ENCODE measurements around the gene KIAA2012. TPM values are rescaled to one million over a fixed set of nuclear protein-coding genes. Genes with fewer than 3 reads are reported as not detected.
A peak's percentile ranks its signal among the peaks of the same experiment; 100 is the strongest.

The KIAA2012 gene
- polyA plus RNA-seq, 6 donors from 2014 or later, result not detected

DNA sequence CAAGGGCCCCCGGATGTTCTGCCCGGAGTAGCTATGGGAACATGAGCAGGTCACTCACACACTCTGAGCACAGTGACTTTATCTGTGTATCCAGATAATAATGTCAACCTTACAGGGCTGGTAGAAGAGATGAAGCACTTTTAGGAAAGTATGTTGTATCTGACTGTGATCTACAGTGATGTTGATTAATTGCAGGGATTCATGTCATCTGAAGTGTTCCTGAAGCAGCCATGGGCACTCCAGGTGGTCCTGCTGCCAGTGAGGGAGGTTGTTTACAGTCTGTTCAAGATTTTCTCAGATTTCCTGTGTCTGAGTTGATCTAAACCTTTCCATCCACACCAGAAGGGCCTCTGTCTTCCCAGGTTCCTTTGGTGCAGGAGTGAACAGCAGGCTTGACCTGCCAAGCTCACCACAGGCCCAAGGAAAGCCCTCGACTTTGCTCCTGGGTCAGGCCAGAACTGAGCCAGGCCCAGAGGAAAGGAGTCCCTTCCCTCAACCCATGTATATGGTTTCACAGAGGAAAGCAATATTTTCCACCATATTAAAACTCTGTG is 28.0 kb downstream of the KIAA2012 start:
- H3K4me3 Mint-ChIP-seq, result no peak overlapping the region
- no peak for ATAC-seq (ENCODE audit: low read depth in 2 of 2)
- no peak for DNase-seq
- peaks cover 0 to 10% (median 2%) of the 10 kb centered on the region in 3 donors for H3K4me1 Mint-ChIP-seq
- peaks cover 0 to 2% (median 0%) of the 10 kb centered on the region in 7 donors for H3K9me3 Mint-ChIP-seq
- H3K27ac Mint-ChIP-seq, result peak overlapping the region in 1 of 6 donors; percentile 81
- peaks cover 4 to 21% (median 20%) of the 10 kb centered on the region in 3 donors for H3K27me3 Mint-ChIP-seq
- peaks cover 0 to 4% of the 10 kb centered on the region in 2 donors for H3K36me3 Mint-ChIP-seq

DNA sequence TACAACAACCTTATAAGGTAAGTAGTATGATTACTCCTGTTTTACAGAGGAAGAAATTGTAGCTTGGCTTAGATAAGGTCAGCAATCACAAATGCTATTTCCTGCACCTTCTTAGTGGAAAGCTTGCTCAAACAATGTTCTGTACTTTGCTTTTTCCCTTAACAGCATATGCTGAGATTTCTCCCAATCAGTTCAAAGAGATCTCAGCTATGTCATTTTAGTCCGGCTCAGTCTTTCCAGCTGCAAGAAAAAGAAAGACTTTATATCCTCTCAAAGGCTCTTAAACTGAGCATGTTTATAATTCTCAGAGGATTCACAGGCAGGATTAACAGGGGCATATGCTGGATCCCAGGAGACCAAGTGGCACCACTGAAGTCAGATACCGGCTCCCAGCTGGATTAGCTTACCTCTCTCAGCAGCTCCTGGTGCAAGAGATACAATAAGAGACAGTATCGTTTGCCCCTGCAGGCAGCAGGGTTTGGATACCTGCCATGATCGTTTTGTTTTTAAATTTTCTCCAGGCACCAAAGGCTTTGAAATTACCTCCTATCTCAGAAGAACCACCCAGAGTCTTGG is 29.5 kb downstream of the KIAA2012 start:
- no peak for ATAC-seq (ENCODE audit: low read depth in 2 of 2)
- no peak overlapping the region for H3K27ac Mint-ChIP-seq
- peaks cover 0 to 2% (median 0%) of the 10 kb centered on the region in 7 donors for H3K9me3 Mint-ChIP-seq
- DNase-seq, result no peak
- H3K4me3 Mint-ChIP-seq, result no peak overlapping the region
- peaks cover 4 to 21% (median 20%) of the 10 kb centered on the region in 3 donors for H3K27me3 Mint-ChIP-seq
- no peaks in the 10 kb centered on the region for H3K36me3 Mint-ChIP-seq
- H3K4me1 Mint-ChIP-seq, result peaks cover 0 to 6% (median 2%) of the 10 kb centered on the region in 3 donors

DNA sequence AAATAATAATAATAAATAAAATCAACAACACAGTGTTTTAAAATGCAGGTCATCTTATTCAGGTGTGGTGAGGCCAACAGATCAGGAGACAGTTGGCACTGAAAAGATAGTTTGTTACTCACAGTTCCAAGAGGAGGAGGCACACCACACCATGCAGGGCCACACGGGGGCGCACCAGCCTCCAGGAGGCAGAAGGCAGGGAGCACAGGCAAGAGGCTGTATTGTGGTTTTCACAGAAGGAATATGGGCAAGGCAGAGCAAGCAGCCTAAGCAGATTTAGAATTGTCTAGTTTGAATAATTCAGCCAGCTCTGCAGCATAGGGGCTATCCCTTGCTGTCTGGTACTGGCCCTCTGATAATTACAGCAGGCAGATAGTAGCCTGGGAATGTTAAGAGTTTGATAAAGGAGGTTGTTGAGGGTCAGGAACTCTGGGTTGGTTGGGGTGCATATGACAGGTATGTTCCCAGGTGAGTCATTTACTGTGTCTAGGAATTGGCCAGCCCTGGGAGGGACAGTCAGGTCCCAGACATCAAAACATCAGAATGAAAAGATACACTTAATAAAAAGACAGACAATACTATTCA is 31.3 kb downstream of the KIAA2012 start:
- DNase-seq, result no peak
- Mint-ChIP-seq H3K9me3 (peaks cover 0 to 2% (median 0%) of the 10 kb centered on the region in 7 donors), H3K4me3 (no peak overlapping the region), H3K27me3 (peaks cover 4 to 25% (median 22%) of the 10 kb centered on the region in 3 donors), H3K27ac (peak overlapping the region in 1 of 6 donors; percentile 63), H3K36me3 (no peaks in the 10 kb centered on the region), H3K4me1 (peaks cover 0 to 6% (median 2%) of the 10 kb centered on the region in 3 donors)
- no peak for ATAC-seq (ENCODE audit: low read depth in 2 of 2)

DNA sequence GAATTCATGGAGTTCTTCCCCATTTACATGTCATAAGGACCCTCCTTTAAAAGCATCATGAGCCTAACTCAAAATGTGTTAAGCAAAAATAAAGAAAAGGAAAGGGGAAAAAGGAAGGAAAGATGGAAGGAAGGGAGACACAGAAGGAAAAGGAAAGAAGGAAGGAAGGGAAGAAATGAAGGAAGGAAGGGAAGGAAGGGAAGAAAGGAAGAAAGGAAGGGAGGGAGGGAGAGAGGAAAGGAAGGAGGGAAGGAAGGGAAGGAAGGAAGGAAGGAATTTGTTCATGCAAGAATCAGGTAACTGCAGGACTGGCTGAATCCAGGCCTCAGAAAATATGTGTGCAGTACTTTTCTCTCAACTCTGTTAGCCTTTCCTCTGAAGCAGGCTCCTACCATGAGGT is 32.0 kb downstream of the KIAA2012 start:
- no peak overlapping the region for H3K4me3 Mint-ChIP-seq
- no peak for ATAC-seq (ENCODE audit: low read depth in 2 of 2)
- peaks cover 0 to 4% (median 2%) of the 10 kb centered on the region in 3 donors for H3K4me1 Mint-ChIP-seq
- H3K36me3 Mint-ChIP-seq, result no peaks in the 10 kb centered on the region
- peaks cover 0 to 2% (median 0%) of the 10 kb centered on the region in 7 donors for H3K9me3 Mint-ChIP-seq
- no peak overlapping the region for H3K27ac Mint-ChIP-seq
- DNase-seq, result no peak
- H3K27me3 Mint-ChIP-seq, result peaks cover 4 to 30% (median 28%) of the 10 kb centered on the region in 3 donors

DNA sequence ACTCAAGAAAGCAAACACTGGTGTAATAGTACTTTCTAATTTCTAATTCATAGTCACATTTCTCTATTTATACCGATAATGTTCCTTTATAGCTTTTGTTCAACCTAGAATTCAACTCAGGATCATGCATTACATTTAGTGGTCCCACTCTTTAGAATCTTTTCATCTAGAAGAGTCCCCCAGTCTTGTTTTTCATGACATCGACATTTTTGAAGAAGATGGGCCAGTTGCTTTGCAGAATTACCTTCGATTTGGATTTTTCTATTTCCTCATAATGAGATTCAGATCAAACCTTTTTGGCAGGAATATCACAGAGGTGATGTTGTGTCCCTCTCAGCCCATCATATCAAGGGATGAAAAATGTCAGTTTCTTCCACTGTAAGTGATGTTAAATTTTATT is 35.3 kb downstream of the KIAA2012 start:
- no peaks in the 10 kb centered on the region for H3K36me3 Mint-ChIP-seq
- no peak overlapping the region for H3K27ac Mint-ChIP-seq
- no peak for ATAC-seq (ENCODE audit: low read depth in 2 of 2)
- H3K9me3 Mint-ChIP-seq, result peaks cover 0 to 2% (median 0%) of the 10 kb centered on the region in 7 donors
- no peaks in the 10 kb centered on the region for H3K4me1 Mint-ChIP-seq
- no peak for DNase-seq
- H3K4me3 Mint-ChIP-seq, result no peak overlapping the region
- H3K27me3 Mint-ChIP-seq, result peaks cover 0 to 37% (median 32%) of the 10 kb centered on the region in 3 donors

DNA sequence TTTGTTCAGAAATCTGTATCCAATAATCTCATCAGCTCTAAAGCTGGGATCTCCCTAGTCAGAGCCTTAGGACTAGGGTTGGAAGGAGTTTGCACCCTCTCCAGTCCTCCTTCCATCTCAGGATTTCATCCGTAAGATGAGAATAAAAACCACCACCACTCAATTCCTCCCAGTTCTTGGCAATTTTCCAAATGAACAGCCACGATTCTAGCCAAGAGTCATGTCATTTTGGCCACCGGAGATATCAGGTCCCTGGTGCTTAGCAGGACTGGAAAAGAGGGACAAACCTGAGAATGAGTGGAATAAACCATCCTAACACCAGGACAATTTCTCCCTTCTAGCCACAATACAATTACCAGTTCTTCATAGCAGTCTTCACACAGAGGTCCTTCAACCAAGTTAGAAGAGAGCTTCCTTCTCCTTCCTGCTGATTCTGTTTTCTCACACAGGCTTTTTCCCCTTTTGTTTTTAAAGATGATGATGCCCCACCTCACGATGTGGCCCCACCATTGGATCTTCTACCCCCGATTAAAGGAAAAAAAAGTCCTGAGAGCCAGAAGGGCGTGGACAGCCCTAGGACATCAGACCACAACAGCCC is 36.2 kb downstream of the KIAA2012 start:
- ATAC-seq (ENCODE audit: low read depth in 2 of 2) (no peak), DNase-seq (no peak)
- Mint-ChIP-seq H3K36me3 (no peaks in the 10 kb centered on the region), H3K4me3 (no peak overlapping the region), H3K9me3 (peaks cover 0 to under 1% (median 0%) of the 10 kb centered on the region in 7 donors), H3K4me1 (no peaks in the 10 kb centered on the region), H3K27ac (no peak overlapping the region), H3K27me3 (peaks cover 0 to 35% (median 34%) of the 10 kb centered on the region in 3 donors)

DNA sequence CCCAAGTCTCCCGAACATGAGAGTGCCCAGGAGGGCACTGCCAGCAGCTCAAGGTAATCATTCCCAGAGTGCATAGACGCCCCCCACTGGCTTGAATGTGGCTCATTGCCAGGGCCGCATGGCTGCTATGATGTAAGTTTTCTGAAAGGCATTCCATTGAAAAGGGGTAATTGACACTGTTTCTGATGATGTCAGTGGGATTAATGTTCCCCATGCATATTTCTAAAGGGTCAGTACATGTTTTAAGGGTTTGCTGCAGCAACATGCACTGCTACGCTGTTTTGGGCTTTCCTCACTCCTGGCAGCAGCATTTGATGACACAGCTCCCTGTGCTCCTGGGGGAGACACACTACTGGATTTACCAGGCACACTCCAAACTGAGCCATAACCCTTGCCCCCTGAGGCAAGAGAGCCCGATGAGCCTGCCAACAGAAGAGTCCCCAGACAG is 36.7 kb downstream of the KIAA2012 start:
- no peaks in the 10 kb centered on the region for H3K36me3 Mint-ChIP-seq
- H3K27me3 Mint-ChIP-seq, result peaks cover 0 to 32% (median 29%) of the 10 kb centered on the region in 3 donors
- DNase-seq (no peak), ATAC-seq (ENCODE audit: low read depth in 2 of 2) (no peak)
- H3K4me3 Mint-ChIP-seq, result no peak overlapping the region
- no peaks in the 10 kb centered on the region for H3K9me3 Mint-ChIP-seq
- no peaks in the 10 kb centered on the region for H3K4me1 Mint-ChIP-seq
- H3K27ac Mint-ChIP-seq, result no peak overlapping the region

DNA sequence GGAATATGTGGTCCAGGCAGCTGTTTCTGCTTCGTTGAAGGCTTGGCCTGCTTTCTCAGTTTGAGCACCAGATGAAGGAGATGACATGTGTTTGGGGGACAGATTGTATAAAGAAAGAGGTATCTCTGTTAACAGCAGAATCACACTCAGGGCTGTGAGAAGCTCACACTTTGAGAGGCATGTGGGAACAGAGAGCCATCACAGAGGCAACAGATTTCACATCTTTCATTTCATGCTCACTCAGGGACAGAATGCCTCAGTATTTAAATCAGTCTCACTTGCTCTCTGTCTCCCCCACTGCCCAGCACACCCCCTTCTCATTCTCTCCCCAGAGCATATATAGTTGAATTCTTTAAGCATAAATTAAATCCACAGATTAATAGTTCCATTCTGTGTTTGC is 37.4 kb downstream of the KIAA2012 start:
- H3K4me3 Mint-ChIP-seq, result no peak overlapping the region
- no peaks in the 10 kb centered on the region for H3K36me3 Mint-ChIP-seq
- ATAC-seq (ENCODE audit: low read depth in 2 of 2) (no peak), DNase-seq (no peak)
- no peaks in the 10 kb centered on the region for H3K9me3 Mint-ChIP-seq
- no peaks in the 10 kb centered on the region for H3K4me1 Mint-ChIP-seq
- H3K27me3 Mint-ChIP-seq, result peaks cover 0 to 35% (median 27%) of the 10 kb centered on the region in 3 donors
- peak overlapping the region in 1 of 6 donors; percentile 6 for H3K27ac Mint-ChIP-seq

DNA sequence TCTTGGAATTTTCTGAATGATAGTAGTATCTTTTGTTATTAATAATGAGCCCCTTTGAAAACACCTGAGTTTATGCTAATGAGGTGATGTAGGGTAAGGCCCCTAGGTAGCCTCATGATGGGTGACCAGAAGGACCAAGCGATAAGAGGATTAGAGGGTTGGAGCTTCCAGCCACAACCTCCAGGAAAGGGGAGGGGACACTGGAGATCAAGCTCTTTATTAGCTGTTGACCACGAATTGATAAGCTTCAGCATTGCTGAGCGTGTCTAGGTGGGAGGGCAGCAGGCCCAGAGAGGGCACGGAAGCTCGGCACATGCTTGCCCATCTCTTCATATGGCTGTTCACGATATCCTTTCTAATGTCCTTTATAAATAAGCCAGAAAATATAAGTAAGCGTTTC is 39.0 kb downstream of the KIAA2012 start:
- Mint-ChIP-seq H3K4me1 (no peaks in the 10 kb centered on the region), H3K36me3 (peaks cover 0 to 6% of the 10 kb centered on the region in 2 donors), H3K9me3 (peaks cover 0 to 4% (median 0%) of the 10 kb centered on the region in 7 donors), H3K27me3 (peaks cover 0 to 43% (median 37%) of the 10 kb centered on the region in 3 donors), H3K4me3 (peak overlapping the region in 1 of 8 donors; percentile 37), H3K27ac (no peak overlapping the region)
- ATAC-seq (ENCODE audit: low read depth in 2 of 2), result no peak
- DNase-seq, result no peak

DNA sequence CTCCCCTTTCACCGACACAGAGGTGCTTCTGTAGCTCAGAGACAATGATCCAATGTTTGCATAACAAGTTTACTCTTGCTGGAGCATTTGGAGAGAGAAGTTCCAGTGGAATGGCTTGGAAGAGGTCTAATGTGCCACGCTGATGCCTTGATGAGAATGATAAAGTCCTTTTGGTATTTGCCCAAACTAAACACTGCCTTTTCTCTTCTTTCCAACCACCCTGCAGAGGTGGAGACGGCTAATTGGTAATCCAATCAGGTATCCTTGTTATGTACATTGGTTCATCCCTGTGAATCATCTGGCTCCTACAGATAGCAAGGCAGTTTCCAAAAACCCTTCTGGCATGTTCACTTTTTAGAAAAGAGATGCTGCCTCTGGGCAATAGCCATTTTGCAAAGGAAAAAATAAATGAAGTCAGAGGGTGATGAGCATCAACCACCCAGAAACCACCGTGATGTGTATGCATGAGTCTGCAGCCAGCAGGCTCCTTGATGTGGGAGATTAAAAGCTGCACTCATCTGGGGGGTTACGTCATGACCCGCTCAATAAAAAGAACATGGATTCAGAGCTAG is 40.6 kb downstream of the KIAA2012 start:
- peaks cover 0 to 52% (median 38%) of the 10 kb centered on the region in 3 donors for H3K27me3 Mint-ChIP-seq
- H3K4me1 Mint-ChIP-seq, result no peaks in the 10 kb centered on the region
- no peak for ATAC-seq (ENCODE audit: low read depth in 2 of 2)
- H3K4me3 Mint-ChIP-seq, result no peak overlapping the region
- peaks cover 0 to 4% (median 0%) of the 10 kb centered on the region in 7 donors for H3K9me3 Mint-ChIP-seq
- no peak overlapping the region for H3K27ac Mint-ChIP-seq
- DNase-seq, result no peak
- peaks cover 0 to 6% of the 10 kb centered on the region in 2 donors for H3K36me3 Mint-ChIP-seq

DNA sequence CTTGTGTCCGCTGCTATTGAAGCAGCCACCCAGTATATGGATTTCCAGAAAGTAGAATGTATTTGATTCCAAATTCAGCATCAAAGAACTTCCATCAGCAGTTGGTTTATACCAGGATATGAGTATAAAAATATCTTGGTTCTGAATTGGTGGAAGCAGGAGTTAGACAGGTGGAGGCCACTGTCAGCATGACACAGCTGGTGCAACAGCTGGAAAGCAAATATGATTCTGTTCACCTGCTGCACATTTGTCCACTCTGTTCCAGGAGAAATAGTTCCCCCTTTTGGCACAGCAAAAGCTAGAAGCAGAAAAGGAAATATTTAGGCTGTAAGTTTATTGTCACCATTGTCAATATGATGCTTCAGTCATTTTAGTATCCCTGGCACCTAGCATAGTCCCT is 41.2 kb downstream of the KIAA2012 start:
- ATAC-seq (ENCODE audit: low read depth in 2 of 2) (no peak), DNase-seq (no peak)
- Mint-ChIP-seq H3K36me3 (peaks cover 0 to 6% of the 10 kb centered on the region in 2 donors), H3K9me3 (peaks cover 0 to 5% (median 0%) of the 10 kb centered on the region in 7 donors), H3K4me3 (no peak overlapping the region), H3K27me3 (peaks cover 0 to 49% (median 37%) of the 10 kb centered on the region in 3 donors), H3K27ac (no peak overlapping the region), H3K4me1 (no peaks in the 10 kb centered on the region)

DNA sequence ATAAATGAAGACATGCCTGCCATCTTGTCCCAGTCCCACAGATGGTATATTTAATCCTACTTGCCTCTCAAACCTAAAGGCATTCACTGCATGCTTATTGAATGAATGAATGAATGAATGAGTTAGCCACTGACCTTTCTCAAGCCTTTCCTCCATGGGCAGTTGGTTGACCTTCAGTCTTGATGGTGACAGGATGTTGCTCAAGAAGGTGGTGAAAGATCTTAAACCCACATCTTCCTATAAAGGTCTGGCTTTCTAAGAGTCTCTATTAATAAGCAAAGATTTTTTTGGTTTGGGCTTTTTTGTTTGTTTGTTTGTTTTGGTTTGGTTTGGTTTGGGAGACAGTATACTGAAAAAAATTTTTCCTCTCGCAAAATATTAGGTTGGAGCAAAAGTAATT is 41.7 kb downstream of the KIAA2012 start:
- ATAC-seq (ENCODE audit: low read depth in 2 of 2), result no peak
- DNase-seq, result no peak
- H3K27me3 Mint-ChIP-seq, result peaks cover 0 to 44% (median 32%) of the 10 kb centered on the region in 3 donors
- H3K9me3 Mint-ChIP-seq, result peaks cover 0 to 10% (median 0%) of the 10 kb centered on the region in 7 donors
- peaks cover 0 to 6% of the 10 kb centered on the region in 2 donors for H3K36me3 Mint-ChIP-seq
- no peak overlapping the region for H3K4me3 Mint-ChIP-seq
- no peaks in the 10 kb centered on the region for H3K4me1 Mint-ChIP-seq
- no peak overlapping the region for H3K27ac Mint-ChIP-seq

DNA sequence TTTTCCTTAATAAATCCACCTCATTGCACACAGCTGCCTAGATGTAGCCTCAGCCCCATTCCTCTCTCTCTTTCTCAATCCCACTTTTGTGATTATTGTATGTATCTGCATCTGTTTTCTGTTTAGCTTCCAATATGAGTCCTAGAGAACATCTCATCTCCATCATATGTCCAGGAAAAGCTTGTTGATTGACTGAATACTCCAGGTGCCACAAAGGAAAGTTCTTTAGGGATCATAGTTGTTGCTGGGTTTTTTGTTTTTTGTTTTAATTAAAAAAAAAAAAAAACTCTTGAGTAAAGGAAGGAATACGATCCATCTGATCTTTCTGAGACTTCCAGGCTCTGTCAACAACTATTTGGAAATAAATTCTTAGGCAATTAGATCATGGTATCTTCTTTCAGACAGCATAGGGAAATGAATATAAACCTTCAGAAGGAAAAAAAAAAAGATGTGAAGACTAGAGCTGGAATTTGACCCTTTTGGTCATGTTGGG is 42.5 kb downstream of the KIAA2012 start:
- no peak overlapping the region for H3K27ac Mint-ChIP-seq
- peaks cover 0 to 41% (median 27%) of the 10 kb centered on the region in 3 donors for H3K27me3 Mint-ChIP-seq
- no peaks in the 10 kb centered on the region for H3K4me1 Mint-ChIP-seq
- ATAC-seq (ENCODE audit: low read depth in 2 of 2) (no peak), DNase-seq (no peak)
- H3K9me3 Mint-ChIP-seq, result peaks cover 0 to 18% (median 2%) of the 10 kb centered on the region in 7 donors
- peaks cover 4 to 6% of the 10 kb centered on the region in 2 donors for H3K36me3 Mint-ChIP-seq
- no peak overlapping the region for H3K4me3 Mint-ChIP-seq
